H9 (cell line): ENCODE results near the gene GRIN2A. TPM values are rescaled to one million over a fixed set of nuclear protein-coding genes. Genes with fewer than 3 reads are reported as not detected.

Experiments used
- DNase-seq: peaks from one replicate; pipeline ENCODE4 v3.0.0-alpha.2; 2017
- H2AFZ ChIP-seq: one replicate; pipeline ENCODE4 v1.6.1; 2013; ENCODE audit warnings: mild to moderate bottlenecking, low read length, control low read depth, moderate library complexity
- H2AK5ac ChIP-seq: 2 replicates; pipeline ENCODE4 v1.6.1; 2013; ENCODE audit warnings: low read length, control low read depth, mixed read lengths; ENCODE audit not compliant: insufficient read length
- H2BK120ac ChIP-seq: one replicate; pipeline ENCODE4 v1.6.1; 2013; ENCODE audit warnings: low read depth, mild to moderate bottlenecking, low read length, control low read depth, inconsistent platforms; ENCODE audit not compliant: poor library complexity, severe bottlenecking
- H2BK12ac ChIP-seq: 2 replicates; pipeline ENCODE4 v1.6.1; 2013; ENCODE audit warnings: low read length, control low read depth, mixed read lengths, low read depth; ENCODE audit not compliant: insufficient read length
- H2BK15ac ChIP-seq: 2 replicates; pipeline ENCODE4 v1.6.1; 2013; ENCODE audit warnings: low read depth, low read length, control low read depth
- H2BK20ac ChIP-seq: one replicate; pipeline ENCODE4 v1.6.1; 2013; ENCODE audit warnings: low read depth, mild to moderate bottlenecking, low read length, control low read depth, inconsistent platforms; ENCODE audit not compliant: poor library complexity, severe bottlenecking
- H2BK5ac ChIP-seq: 2 replicates; pipeline ENCODE4 v1.6.1; 2013; ENCODE audit warnings: low read length, control low read depth, mixed read lengths; ENCODE audit not compliant: insufficient read length
- H3K14ac ChIP-seq: 2 replicates; pipeline ENCODE4 v1.6.1; 2013; ENCODE audit warnings: low read length, control low read depth; ENCODE audit not compliant: insufficient read depth
- H3K18ac ChIP-seq: 2 replicates; pipeline ENCODE4 v1.6.1; 2013; ENCODE audit warnings: low read depth, mild to moderate bottlenecking, mixed read lengths, low read length, control low read depth; ENCODE audit not compliant: insufficient read length
- H3K23ac ChIP-seq: 2 replicates; pipeline ENCODE4 v1.6.1; 2013; ENCODE audit warnings: low read length, control low read depth, mixed read lengths, low read depth; ENCODE audit not compliant: insufficient read length
- H3K23me2 ChIP-seq: 2 replicates; pipeline ENCODE4 v1.6.1; 2013; ENCODE audit warnings: low read depth, mild to moderate bottlenecking, mixed read lengths, low read length, control low read depth; ENCODE audit not compliant: insufficient read length, poor library complexity, severe bottlenecking
- H3K27ac ChIP-seq: 2 replicates; pipeline ENCODE4 v1.5.1; 2013; ENCODE audit warnings: low read length, control low read depth, mixed read lengths, low read depth; ENCODE audit not compliant: insufficient read length
- H3K27me3 ChIP-seq: 2 replicates; pipeline ENCODE4 v1.6.1; 2013; ENCODE audit warnings: low read length, control low read depth, inconsistent platforms; ENCODE audit not compliant: insufficient read depth
- H3K4ac ChIP-seq: 2 replicates; pipeline ENCODE4 v1.6.1; 2013; ENCODE audit warnings: low read depth, mild to moderate bottlenecking, control low read depth, inconsistent platforms, low read length, moderate library complexity
- H3K4me1 ChIP-seq: 2 replicates; pipeline ENCODE4 v1.6.1; 2013; ENCODE audit warnings: low read length, control low read depth, inconsistent platforms; ENCODE audit not compliant: insufficient read depth
- H3K4me2 ChIP-seq: 2 replicates; pipeline ENCODE4 v1.6.1; 2013; ENCODE audit warnings: low read length, control low read depth, mixed read lengths; ENCODE audit not compliant: insufficient read length, insufficient read depth
- H3K56ac ChIP-seq: 2 replicates; pipeline ENCODE4 v1.6.1; 2013; ENCODE audit warnings: low read depth, mild to moderate bottlenecking, mixed read lengths, low read length, control low read depth; ENCODE audit not compliant: insufficient read length
- H3K79me1 ChIP-seq: 2 replicates; pipeline ENCODE4 v1.6.1; 2013; ENCODE audit warnings: low read depth, mild to moderate bottlenecking, moderate library complexity, low read length, control low read depth, inconsistent platforms; ENCODE audit not compliant: insufficient read depth, poor library complexity, severe bottlenecking
- H3K79me2 ChIP-seq: 2 replicates; pipeline ENCODE4 v1.6.1; 2013; ENCODE audit warnings: low read length, control low read depth, inconsistent platforms; ENCODE audit not compliant: insufficient read depth
- H3K9ac ChIP-seq: 2 replicates; pipeline ENCODE4 v1.6.1; 2013; ENCODE audit warnings: low read length, control low read depth, mixed read lengths; ENCODE audit not compliant: insufficient read length; ENCODE audit errors: extremely low read depth
- H3K9me3 ChIP-seq: one replicate; pipeline ENCODE4 v1.6.1; 2013; ENCODE audit warnings: low read depth, low read length, inconsistent platforms; ENCODE audit not compliant: control insufficient read depth
- H3T11ph ChIP-seq: one replicate; pipeline ENCODE4 v1.6.1; 2013; ENCODE audit warnings: mild to moderate bottlenecking, low read length, control low read depth, inconsistent platforms
- H4K20me1 ChIP-seq: one replicate; pipeline ENCODE4 v1.6.1; 2013; ENCODE audit not compliant: control insufficient read depth, insufficient read length, insufficient read depth
- H4K5ac ChIP-seq: 2 replicates; pipeline ENCODE4 v1.6.1; 2013; ENCODE audit warnings: low read depth, mild to moderate bottlenecking, mixed read lengths, low read length, control low read depth; ENCODE audit not compliant: insufficient read length
- H4K8ac ChIP-seq: replicated peaks from 2 replicates; pipeline ENCODE4 v1.6.1; 2013; ENCODE audit warnings: low read length, control low read depth, mixed read lengths, low read depth; ENCODE audit not compliant: insufficient read length
- H4K91ac ChIP-seq: 2 replicates; pipeline ENCODE4 v1.6.1; 2013; ENCODE audit warnings: low read depth, mild to moderate bottlenecking, moderate library complexity, mixed read lengths, low read length, control low read depth; ENCODE audit not compliant: insufficient read length
- H3K27ac Mint-ChIP-seq, 3 experiments: 2 replicates in 2 of 3; 3 replicates in 1 of 3; pipeline ENCODE4 v1.8.0; 2020 to 2021; ENCODE audit warnings: mixed read lengths in 3 of 3, mild to moderate bottlenecking in 1 of 3, moderate library complexity in 1 of 3
- H3K27me3 Mint-ChIP-seq: 2 replicates; pipeline ENCODE4 v1.8.0; 2021; ENCODE audit warnings: low read depth, mild to moderate bottlenecking, moderate library complexity, mixed read lengths
- H3K36me3 Mint-ChIP-seq, 3 experiments: 2 replicates in 2 of 3; 3 replicates in 1 of 3; pipeline ENCODE4 v1.8.0; 2020 to 2021; ENCODE audit warnings: low read depth in 3 of 3, mixed read lengths in 3 of 3; ENCODE audit not compliant: insufficient read depth in 1 of 3
- H3K4me1 Mint-ChIP-seq, 2 experiments: 2 replicates each; pipeline ENCODE4 v1.8.0; 2020; ENCODE audit warnings: mixed read lengths in 2 of 2
- H3K4me3 Mint-ChIP-seq, 2 experiments: 2 replicates in 1 of 2; 3 replicates in 1 of 2; pipeline ENCODE4 v1.8.0; 2020 to 2021; ENCODE audit warnings: mild to moderate bottlenecking in 2 of 2, mixed read lengths in 2 of 2, moderate library complexity in 1 of 2
- H3K9me3 Mint-ChIP-seq, 2 experiments: 2 replicates in 1 of 2; 3 replicates in 1 of 2; pipeline ENCODE4 v1.8.0; 2020; ENCODE audit warnings: mild to moderate bottlenecking in 2 of 2, mixed read lengths in 2 of 2, moderate library complexity in 1 of 2
- WGBS: extraction: QIAGEN DNeasy Blood & Tissue Kit; methylation state at CpG from one replicate; pipeline ENCODE4 v1.1.7; 2013; ENCODE audit warnings: missing lambda C conversion rate, low lambda C conversion rate, mixed read lengths; ENCODE audit not compliant: insufficient read length; ENCODE audit errors: extremely low coverage; 5-methylcytosine and 5-hydroxymethylcytosine counted together
- total RNA-seq: library from RNA; stranded (reverse); gene quantifications from 2 replicates; pipeline ENCODE4 v1.2.1, GENCODE V29; 2021
- TF ChIP-seq, protein P1 (sequence below): fragments of 200-600 bp; sonication (generic); conservative IDR thresholded peaks from 3 replicates; pipeline ENCODE4 v1.8.0; 2021; ENCODE audit warnings: antibody characterized with exemption, mild to moderate bottlenecking

GRIN2A gene
- total RNA-seq, 1 experiment from 2014 or later = 1.5 TPM

- no CpG with 5 or more reads among the region's 12 CpGs for WGBS
These were observed 357.8 kb downstream of the GRIN2A start for GRCh38 chr16:9824200-9825068.

More at GRCh38 chr16:9824200-9825068, 357.8 kb downstream of the GRIN2A start:
- Histone ChIP-seq H2BK120ac (no peak overlapping the region), H4K8ac (no peak overlapping the region), H3K9ac (no peak overlapping the region), H3K4ac (no peak overlapping the region), H3K79me2 (no peaks in the 10 kb centered on the region), H3K27me3 (no peaks in the 10 kb centered on the region; the same call in 1 of the 2 replicates), H2BK15ac (no peak overlapping the region), H3K56ac (no peak overlapping the region), H3K23me2 (no peaks in the 10 kb centered on the region), H3K9me3 (no peaks in the 10 kb centered on the region), H3K4me2 (no peak overlapping the region), H2AFZ (no peak overlapping the region), H2BK12ac (no peak overlapping the region), H2BK20ac (no peak overlapping the region), H3T11ph (no peak overlapping the region), H2AK5ac (no peak overlapping the region), H3K4me1 (peaks cover 10% of the 10 kb centered on the region; the same call in 1 of the 2 replicates), H3K79me1 (no peaks in the 10 kb centered on the region), H4K91ac (no peak overlapping the region), H3K14ac (no peak overlapping the region), H3K27ac (no peak overlapping the region), H3K18ac (no peak overlapping the region), H2BK5ac (no peak overlapping the region), H4K5ac (no peak overlapping the region), H3K23ac (no peak overlapping the region), H4K20me1 (no peaks in the 10 kb centered on the region)
- H3K4me3 Mint-ChIP-seq = no peak overlapping the region
- H3K9me3 Mint-ChIP-seq = no peaks in the 10 kb centered on the region
- TF ChIP-seq, protein P1, sequence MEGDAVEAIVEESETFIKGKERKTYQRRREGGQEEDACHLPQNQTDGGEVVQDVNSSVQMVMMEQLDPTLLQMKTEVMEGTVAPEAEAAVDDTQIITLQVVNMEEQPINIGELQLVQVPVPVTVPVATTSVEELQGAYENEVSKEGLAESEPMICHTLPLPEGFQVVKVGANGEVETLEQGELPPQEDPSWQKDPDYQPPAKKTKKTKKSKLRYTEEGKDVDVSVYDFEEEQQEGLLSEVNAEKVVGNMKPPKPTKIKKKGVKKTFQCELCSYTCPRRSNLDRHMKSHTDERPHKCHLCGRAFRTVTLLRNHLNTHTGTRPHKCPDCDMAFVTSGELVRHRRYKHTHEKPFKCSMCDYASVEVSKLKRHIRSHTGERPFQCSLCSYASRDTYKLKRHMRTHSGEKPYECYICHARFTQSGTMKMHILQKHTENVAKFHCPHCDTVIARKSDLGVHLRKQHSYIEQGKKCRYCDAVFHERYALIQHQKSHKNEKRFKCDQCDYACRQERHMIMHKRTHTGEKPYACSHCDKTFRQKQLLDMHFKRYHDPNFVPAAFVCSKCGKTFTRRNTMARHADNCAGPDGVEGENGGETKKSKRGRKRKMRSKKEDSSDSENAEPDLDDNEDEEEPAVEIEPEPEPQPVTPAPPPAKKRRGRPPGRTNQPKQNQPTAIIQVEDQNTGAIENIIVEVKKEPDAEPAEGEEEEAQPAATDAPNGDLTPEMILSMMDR = no peak
- H3K27ac Mint-ChIP-seq = no peak overlapping the region
- no peaks in the 10 kb centered on the region for H3K36me3 Mint-ChIP-seq
- DNase-seq = no peak
- peaks cover 86 to 89% of the 10 kb centered on the region in 2 experiments for H3K4me1 Mint-ChIP-seq
- H3K27me3 Mint-ChIP-seq = peaks cover 12% of the 10 kb centered on the region
